Measurements from ENCODE around the gene ATG4B.

DNA sequence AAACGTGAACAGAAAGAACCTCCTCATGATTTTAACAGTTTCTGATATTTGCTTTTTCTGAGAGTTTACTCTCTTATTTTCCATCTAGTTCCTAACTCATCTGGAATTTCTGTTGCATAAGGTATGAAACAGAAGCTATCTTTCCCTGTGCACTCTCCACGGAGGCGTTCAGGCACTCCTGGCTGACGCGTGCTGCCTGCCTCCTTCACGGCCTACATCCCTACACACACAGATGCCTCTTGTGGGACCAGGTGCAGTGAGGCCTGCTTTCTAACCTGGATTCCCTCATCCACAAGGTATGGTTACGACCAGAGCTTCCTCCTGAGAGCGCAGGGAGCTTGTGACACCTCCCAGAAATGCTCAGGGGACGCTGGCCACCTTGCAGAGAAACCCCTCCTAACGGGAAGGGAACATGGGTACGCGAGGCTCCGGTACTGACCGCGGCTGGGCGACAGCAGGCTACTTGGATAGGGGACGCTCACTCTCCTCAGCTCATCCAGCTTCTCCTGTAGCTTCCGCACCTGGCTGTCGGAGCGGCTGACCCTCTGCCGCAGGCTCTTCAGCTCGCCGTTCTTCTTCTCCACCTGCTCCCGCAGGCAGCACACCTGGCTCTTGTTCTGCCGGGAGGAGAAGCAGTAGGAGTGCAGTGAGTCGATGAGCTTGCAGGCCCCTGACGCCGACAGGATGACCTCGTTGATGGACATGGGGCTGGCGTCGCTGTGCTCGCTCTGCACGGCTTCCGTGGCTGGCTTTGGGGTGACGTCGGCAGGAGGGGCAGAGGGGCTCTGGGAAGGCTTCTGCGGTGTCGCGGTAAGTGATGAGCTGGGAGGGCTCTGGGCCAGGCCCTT is 4.8 kb upstream of the ATG4B start:
- no peak for TF ChIP-seq EZH2phosphoT487 (IDR thresholded peaks at IDR 0.05)
- TF ChIP-seq CTCF (IDR thresholded peaks at IDR 0.05), result no peak
